GM12878 (cell line): Measurements from ENCODE around the gene PRRG4. TPM values are rescaled to one million over a fixed set of nuclear protein-coding genes. Genes with fewer than 3 reads are reported as not detected.

Experiments
- ATAC-seq: fragments of 200-7000 bp; cut with Tn5 transposase; 3 replicates; pipeline ENCODE4 v1.9.1; 2020; ENCODE audit warnings: mild to moderate bottlenecking, moderate library complexity
- BruUV-seq: library from RNA; stranded (reverse); fragments of 400-500 nt; replicated peaks from 2 replicates; lab custom pipeline; 2021; lab: Mats Ljungman, UMichigan
- CTCF ChIA-PET: fragments of 300-600 bp; sonication (Branson Sonifier 250); formaldehyde crosslinking; extraction: SDS; loops from one replicate; lab custom pipeline; 2021; ENCODE audit warnings: inconsistent platforms; lab: Yijun Ruan, JAX
- POLR2A ChIA-PET: fragments of 350-600 bp; formaldehyde crosslinking; extraction: SDS; loops from one replicate; lab custom pipeline; 2021; ENCODE audit warnings: inconsistent platforms; lab: Charles Lee
- RAD21 ChIA-PET: fragments of 300-600 bp; sonication (Branson Sonifier 250); formaldehyde crosslinking; loops from one replicate; lab custom pipeline; 2023; ENCODE audit warnings: antibody characterized with exemption; ENCODE audit not compliant: unreplicated experiment; lab: Charles Lee
- SMC1A ChIA-PET: fragments of 300-600 bp; sonication (Branson Sonifier 250); formaldehyde crosslinking; loops from one replicate; lab custom pipeline; 2023; ENCODE audit not compliant: unreplicated experiment, uncharacterized antibody; lab: Charles Lee
- DNase-seq: peaks from one replicate; pipeline ENCODE4 v3.0.0-alpha.2; 2011; ENCODE audit warnings: low read depth, low spot score
- FAIRE-seq: peaks from 3 replicates; lab custom pipeline; 2011; peaks lifted over from hg19 to GRCh38; lab: Jason Lieb, UNC
- H2AFZ ChIP-seq: 2 replicates; pipeline ENCODE4 v1.6.0; 2011; ENCODE audit warnings: low read depth, low read length, control low read depth; ENCODE audit not compliant: control insufficient read depth
- H3K27ac ChIP-seq: 2 replicates; pipeline ENCODE4 v1.5.1; 2011; ENCODE audit warnings: control low read depth; ENCODE audit not compliant: control insufficient read depth, insufficient read depth
- H3K27me3 ChIP-seq, 2 experiments: replicated peaks in 1 of 2; 2 replicates each; pipeline versions ENCODE4 v1.6.0 to v1.6.1; 2011; ENCODE audit warnings: low read length in 1 of 2; ENCODE audit not compliant: control insufficient read depth in 2 of 2, insufficient read depth in 2 of 2
- H3K36me3 ChIP-seq, 2 experiments: 2 replicates each; pipeline ENCODE4 v1.5.1; 2011; ENCODE audit warnings: low read length in 1 of 2; ENCODE audit not compliant: control insufficient read depth in 2 of 2, insufficient read depth in 2 of 2
- H3K4me1 ChIP-seq: 2 replicates; pipeline ENCODE4 v1.6.1; 2011; ENCODE audit warnings: mild to moderate bottlenecking, low read length, moderate library complexity, mixed read lengths; ENCODE audit not compliant: control insufficient read depth, insufficient read depth
- H3K4me2 ChIP-seq: 2 replicates; pipeline ENCODE4 v1.6.0; 2011; ENCODE audit warnings: control low read depth; ENCODE audit not compliant: control insufficient read depth, insufficient read depth
- H3K4me3 ChIP-seq: fragments of 200-600 bp; sonication (generic); 2 replicates; pipeline ENCODE4 v1.5.1; 2016
- H3K79me2 ChIP-seq: 2 replicates; pipeline ENCODE4 v1.6.0; 2011; ENCODE audit warnings: low read length; ENCODE audit not compliant: control insufficient read depth, insufficient read depth
- H3K9ac ChIP-seq: 2 replicates; pipeline ENCODE4 v1.8.0; 2011; ENCODE audit warnings: low read length, control low read depth, mixed read lengths; ENCODE audit not compliant: control insufficient read depth, insufficient read depth
- H3K9me3 ChIP-seq: replicated peaks from 3 replicates; pipeline ENCODE4 v1.5.1; 2011; ENCODE audit warnings: mild to moderate bottlenecking, low read length; ENCODE audit not compliant: control insufficient read depth, insufficient read depth
- H4K20me1 ChIP-seq: 2 replicates; pipeline ENCODE4 v1.6.0; 2011; ENCODE audit not compliant: control insufficient read depth, insufficient read depth
- BMI1 ChIP-seq: fragments of 450-650 bp; IDR thresholded peaks from 2 replicates; pipeline ENCODE4 v1.6.1; 2016; ENCODE audit warnings: mild to moderate bottlenecking, moderate library complexity, borderline replicate concordance
- BRCA1 ChIP-seq: IDR thresholded peaks from 2 replicates; pipeline ENCODE4 v1.6.1; 2011; ENCODE audit warnings: low read depth, low read length, improper control_type of control experiment
- CBFB ChIP-seq: IDR thresholded peaks from 2 replicates; pipeline ENCODE4 v1.6.1; 2016; ENCODE audit warnings: antibody characterized with exemption, low read depth
- EGR1 ChIP-seq, 2 experiments: IDR thresholded peaks; 1 replicate in 1 of 2; 2 replicates in 1 of 2; pipeline ENCODE4 v1.6.1; 2011 to 2012; ENCODE audit warnings: low read depth in 2 of 2, low read length in 2 of 2, borderline replicate concordance in 1 of 2, mild to moderate bottlenecking in 1 of 2, moderate library complexity in 1 of 2
- HDAC2 ChIP-seq: fragments of 200-600 bp; sonication (generic); IDR thresholded peaks from 2 replicates; pipeline ENCODE4 v1.6.1; 2017
- HSF1 ChIP-seq: fragments of 150-350 bp; IDR thresholded peaks from 2 replicates; pipeline ENCODE4 v1.6.1; 2014; ENCODE audit warnings: mild to moderate bottlenecking, low read depth, low read length
- KLF5 ChIP-seq: fragments of 450-650 bp; IDR thresholded peaks from 2 replicates; pipeline ENCODE4 v1.6.1; 2014; ENCODE audit warnings: mild to moderate bottlenecking; ENCODE audit not compliant: partially characterized antibody
- NFXL1 ChIP-seq: fragments of 450-650 bp; IDR thresholded peaks from 2 replicates; pipeline ENCODE4 v1.6.1; 2017; ENCODE audit warnings: antibody characterized with exemption, mild to moderate bottlenecking, borderline replicate concordance
- PAX8 ChIP-seq: fragments of 450-650 bp; IDR thresholded peaks from 2 replicates; pipeline ENCODE4 v1.6.1; 2017; ENCODE audit warnings: mild to moderate bottlenecking, moderate library complexity
- RELB ChIP-seq: fragments of 450-650 bp; IDR thresholded peaks from 2 replicates; pipeline ENCODE4 v1.6.1; 2017; ENCODE audit warnings: low read depth, mild to moderate bottlenecking, moderate library complexity
- RUNX3 ChIP-seq: IDR thresholded peaks from 2 replicates; pipeline ENCODE4 v1.6.1; 2012; ENCODE audit warnings: low read length, inconsistent platforms
- SIN3A ChIP-seq: IDR thresholded peaks from 2 replicates; pipeline ENCODE4 v1.6.1; 2012; ENCODE audit warnings: low read depth, low read length, improper control_type of control experiment
- SPI1 ChIP-seq: IDR thresholded peaks from 2 replicates; pipeline ENCODE4 v1.6.1; 2011; ENCODE audit warnings: low read depth, mild to moderate bottlenecking, low read length, moderate library complexity, borderline replicate concordance; ENCODE audit not compliant: insufficient read depth
- ZNF24 ChIP-seq: fragments of 450-650 bp; IDR thresholded peaks from 2 replicates; pipeline ENCODE4 v1.6.1; 2017; ENCODE audit warnings: antibody characterized with exemption, mild to moderate bottlenecking
- ZNF384 ChIP-seq: IDR thresholded peaks from 2 replicates; pipeline ENCODE4 v1.6.1; 2012; ENCODE audit warnings: low read depth, mild to moderate bottlenecking, low read length, improper control_type of control experiment, borderline replicate concordance
- ZNF687 ChIP-seq: fragments of 450-650 bp; IDR thresholded peaks from 2 replicates; pipeline ENCODE4 v1.6.1; 2017; ENCODE audit warnings: mild to moderate bottlenecking, moderate library complexity
- ZSCAN29 ChIP-seq: fragments of 450-650 bp; IDR thresholded peaks from 2 replicates; pipeline ENCODE4 v1.6.1; 2017; ENCODE audit warnings: mild to moderate bottlenecking, moderate library complexity
- WGBS: methylation state at CpG from one replicate; pipeline ENCODE4 v1.1.6; 2016; ENCODE audit warnings: low lambda C conversion rate; ENCODE audit not compliant: insufficient replicate concordance, insufficient coverage; ENCODE audit errors: missing lambda C conversion rate; 5-methylcytosine and 5-hydroxymethylcytosine counted together
- in situ Hi-C: fragments of 300-500 bp; cut with MboI; formaldehyde crosslinking; loops from 9 replicates; pipeline ENCODE4 v1.14.3; 2018; ENCODE audit warnings: mixed read lengths
- intact Hi-C: fragments of 100-400 bp; cut with micrococcal nuclease; formaldehyde crosslinking; loops from one replicate; pipeline ENCODE4 v1.14.2; 2022; ENCODE audit not compliant: unreplicated experiment
- polyA plus RNA-seq, 11 experiments: library from polyadenylated mRNA; depleted of rRNA in 4 of 11; unstranded in 6 of 11; stranded (reverse) in 5 of 11; fragments of >200 nt; fragmentation: Nextera tagmentation in 4 of 11; fragmentation: Illumina TruSeq in 1 of 11; extraction: Ambion mirVana in 4 of 11; extraction: Trizol in 1 of 11; gene quantifications; 1 replicate in 1 of 11; 2 replicates in 10 of 11; pipeline versions ENCODE4 v1.2.1 to v1.2.3, GENCODE V29; 2011 to 2016; ENCODE audit warnings: inconsistent platforms in 2 of 11, missing spikeins in 2 of 11, low read depth in 1 of 11
- total RNA-seq, 4 experiments: library from RNA; depleted of rRNA in 3 of 4; stranded (reverse); fragments of >200 nt in 3 of 4; fragmentation: Illumina TruSeq in 1 of 4; extraction: Trizol in 1 of 4; gene quantifications; 2 replicates each; pipeline versions ENCODE4 v1.2.1 to v1.2.3, GENCODE V29; 2013 to 2021

PRRG4 gene
- total and polyA plus RNA-seq, 10 of the 15 experiments (the other 5 are each of a cell fraction or from before 2014, with no cell fraction given): 0.55 to 4.9 (median 1.9) TPM

- 0 out of 2 replicates have a peak, but pooled peaks have one; percentile 7 for TF ChIP-seq SPI1
- TF ChIP-seq ZNF384: peak; percentile 93
- no peak for TF ChIP-seq CBFB
- TF ChIP-seq BRCA1: no peak
- no peak for TF ChIP-seq KLF5
Measured at GRCh38 chr11:32899438-32899837, 69.7 kb downstream of the PRRG4 start (continued).

- Histone ChIP-seq H3K27ac (no peak overlapping the region), H3K9ac (no peak overlapping the region), H3K27me3 (no peaks in the 10 kb centered on the region), H3K4me1 (peaks cover 18% of the 10 kb centered on the region), H3K36me3 (peaks cover 0 to 10% of the 10 kb centered on the region in 2 experiments; a peak in 1 of 4 replicates), H3K9me3 (no peaks in the 10 kb centered on the region), H2AFZ (no peak overlapping the region), H3K79me2 (peaks cover 78% of the 10 kb centered on the region), H4K20me1 (no peaks in the 10 kb centered on the region), H3K4me2 (no peak overlapping the region), H3K4me3 (no peak overlapping the region)
- in situ Hi-C loops: no loop called here
- WGBS: 90% methylated on average over 4 of the region's 4 CpGs
- FAIRE-seq (no peak), ATAC-seq (no peak), DNase-seq (no peak)
- RAD21 ChIA-PET: interaction anchor here (1.0 kb wide), 1 partner anchor 92 kb away, joined by 3 read pairs; no protein-coding TSS in a partner anchor
- no TSS peak for BruUV-seq
- POLR2A ChIA-PET: interaction anchor here (0.6 kb wide), 1 partner anchor 1195 kb away, joined by 3 read pairs; no protein-coding TSS in a partner anchor
- intact Hi-C loops: no loop called here
- CTCF ChIA-PET: interaction anchor here (2.5 kb wide), 1 partner anchor 10 kb away, joined by 7 read pairs; the partner anchor contains the start of gene QSER1
- SMC1A ChIA-PET: interaction anchor here (0.6 to 1.5 kb wide), 3 partner anchors 38 to 307 kb away, joined by 3 read pairs; no protein-coding TSS in a partner anchor
- TF ChIP-seq HDAC2 (no peak), PAX8 (no peak), ZSCAN29 (no peak), HSF1 (no peak), NFXL1 (no peak), RUNX3 (no peak), BMI1 (no peak), EGR1 (IDR thresholded peaks at IDR 0.05; ENCODE audit: borderline replicate concordance in 1 of 2, low read depth in 2 of 2, low read length in 2 of 2) (no peak), RELB (no peak), ZNF687 (no peak), ZNF24 (no peak), SIN3A (no peak)
Measured at GRCh38 chr11:32902089-32902665, 72.5 kb downstream of the PRRG4 start.
